GM13977 (cell line): ENCODE measurements around the gene DCD.

Experiments used
- DNase-seq: peaks from one replicate; pipeline ENCODE4 v3.0.0; 2012; ENCODE audit warnings: low spot score
- in situ Hi-C: fragments of 300-500 bp; cut with MboI; formaldehyde crosslinking; loops from one replicate; pipeline ENCODE4 v1.12.0; 2022; ENCODE audit warnings: low sequenced_read_pairs, low pct_unique_long_range_greater_than_20kb, mixed read lengths, inconsistent platforms; ENCODE audit not compliant: unreplicated experiment
- TF ChIP-seq, protein P1 (sequence below): IDR thresholded peaks from 2 replicates; pipeline ENCODE4 v1.5.1; 2012; ENCODE audit warnings: mild to moderate bottlenecking, control low read depth; ENCODE audit not compliant: insufficient read depth; ENCODE audit errors: extremely low read depth, missing control alignments

The DCD gene

GRCh38 chr12:54598970-54599369 lies 49.2 kb downstream of the DCD start:
- in situ Hi-C loops = no loop called here
- no peak for DNase-seq
- TF ChIP-seq, protein P1, sequence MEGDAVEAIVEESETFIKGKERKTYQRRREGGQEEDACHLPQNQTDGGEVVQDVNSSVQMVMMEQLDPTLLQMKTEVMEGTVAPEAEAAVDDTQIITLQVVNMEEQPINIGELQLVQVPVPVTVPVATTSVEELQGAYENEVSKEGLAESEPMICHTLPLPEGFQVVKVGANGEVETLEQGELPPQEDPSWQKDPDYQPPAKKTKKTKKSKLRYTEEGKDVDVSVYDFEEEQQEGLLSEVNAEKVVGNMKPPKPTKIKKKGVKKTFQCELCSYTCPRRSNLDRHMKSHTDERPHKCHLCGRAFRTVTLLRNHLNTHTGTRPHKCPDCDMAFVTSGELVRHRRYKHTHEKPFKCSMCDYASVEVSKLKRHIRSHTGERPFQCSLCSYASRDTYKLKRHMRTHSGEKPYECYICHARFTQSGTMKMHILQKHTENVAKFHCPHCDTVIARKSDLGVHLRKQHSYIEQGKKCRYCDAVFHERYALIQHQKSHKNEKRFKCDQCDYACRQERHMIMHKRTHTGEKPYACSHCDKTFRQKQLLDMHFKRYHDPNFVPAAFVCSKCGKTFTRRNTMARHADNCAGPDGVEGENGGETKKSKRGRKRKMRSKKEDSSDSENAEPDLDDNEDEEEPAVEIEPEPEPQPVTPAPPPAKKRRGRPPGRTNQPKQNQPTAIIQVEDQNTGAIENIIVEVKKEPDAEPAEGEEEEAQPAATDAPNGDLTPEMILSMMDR = no peak

DNA sequence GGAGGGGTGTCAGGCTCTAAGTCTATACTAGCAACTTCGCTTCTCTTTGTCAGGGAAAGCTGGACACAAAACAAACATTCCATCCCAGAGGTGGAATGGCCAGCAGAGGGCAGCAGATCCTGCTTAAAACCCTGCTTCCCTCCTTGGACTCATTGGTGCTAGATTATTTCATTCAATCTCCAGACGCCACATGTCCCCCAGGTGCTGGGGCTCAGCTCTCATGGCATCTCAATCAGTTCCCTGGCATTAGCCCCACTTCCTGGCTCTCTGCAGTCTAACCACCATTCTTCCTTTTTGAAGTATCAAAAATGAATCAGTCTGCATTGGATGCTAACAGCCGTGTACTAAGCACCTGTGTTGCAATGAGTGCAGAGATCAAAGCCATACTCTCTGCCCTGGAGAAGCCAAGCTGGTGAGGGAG lies 51.6 kb downstream of the DCD start:
- in situ Hi-C loops = no loop called here
- no peak for DNase-seq
- TF ChIP-seq, protein P1 = peak; percentile 80

DNA sequence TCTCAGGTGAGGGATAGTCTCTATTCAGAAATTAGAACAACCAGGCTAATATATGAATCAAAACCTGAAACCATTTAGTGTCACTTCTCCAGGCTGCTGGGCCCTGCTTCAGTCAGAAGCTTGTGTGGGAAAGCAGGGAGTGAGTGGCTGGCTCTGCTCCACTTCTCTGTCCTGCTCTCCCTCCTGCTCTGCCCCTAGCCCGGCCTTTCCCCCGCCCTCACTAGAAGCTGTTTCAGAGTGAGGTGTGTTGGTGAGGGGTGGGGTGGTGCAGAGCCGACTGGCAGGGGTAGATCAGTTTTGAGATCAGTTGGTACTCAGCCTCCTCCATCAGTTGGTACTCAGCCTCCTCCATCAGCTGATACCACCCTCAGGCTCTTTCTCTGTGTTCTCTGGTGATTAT lies 52.7 kb downstream of the DCD start:
- DNase-seq = no peak
- in situ Hi-C loops = no loop called here
- TF ChIP-seq, protein P1 = no peak
